GM12878 (cell line): ENCODE results near the gene GANC. TPM values are rescaled to one million over a fixed set of nuclear protein-coding genes. Genes with fewer than 3 reads are reported as not detected.

Source experiments
- ATAC-seq: fragments of 200-7000 bp; cut with Tn5 transposase; 3 replicates; pipeline ENCODE4 v1.9.1; 2020; ENCODE audit warnings: mild to moderate bottlenecking, moderate library complexity
- BruUV-seq: library from RNA; stranded (reverse); fragments of 400-500 nt; replicated peaks from 2 replicates; lab custom pipeline; 2021; lab: Mats Ljungman, UMichigan
- CTCF ChIA-PET: fragments of 300-600 bp; sonication (Branson Sonifier 250); formaldehyde crosslinking; extraction: SDS; loops from one replicate; lab custom pipeline; 2021; ENCODE audit warnings: inconsistent platforms; lab: Yijun Ruan, JAX
- POLR2A ChIA-PET: fragments of 350-600 bp; formaldehyde crosslinking; extraction: SDS; loops from one replicate; lab custom pipeline; 2021; ENCODE audit warnings: inconsistent platforms; lab: Charles Lee
- RAD21 ChIA-PET: fragments of 300-600 bp; sonication (Branson Sonifier 250); formaldehyde crosslinking; loops from one replicate; lab custom pipeline; 2023; ENCODE audit warnings: antibody characterized with exemption; ENCODE audit not compliant: unreplicated experiment; lab: Charles Lee
- SMC1A ChIA-PET: fragments of 300-600 bp; sonication (Branson Sonifier 250); formaldehyde crosslinking; loops from one replicate; lab custom pipeline; 2023; ENCODE audit not compliant: unreplicated experiment, uncharacterized antibody; lab: Charles Lee
- DNase-seq: peaks from one replicate; pipeline ENCODE4 v3.0.0-alpha.2; 2011; ENCODE audit warnings: low read depth, low spot score
- FAIRE-seq: peaks from 3 replicates; lab custom pipeline; 2011; peaks lifted over from hg19 to GRCh38; lab: Jason Lieb, UNC
- H2AFZ ChIP-seq: 2 replicates; pipeline ENCODE4 v1.6.0; 2011; ENCODE audit warnings: low read depth, low read length, control low read depth; ENCODE audit not compliant: control insufficient read depth
- H3K27ac ChIP-seq: 2 replicates; pipeline ENCODE4 v1.5.1; 2011; ENCODE audit warnings: control low read depth; ENCODE audit not compliant: control insufficient read depth, insufficient read depth
- H3K27me3 ChIP-seq, 2 experiments: replicated peaks in 1 of 2; 2 replicates each; pipeline versions ENCODE4 v1.6.0 to v1.6.1; 2011; ENCODE audit warnings: low read length in 1 of 2; ENCODE audit not compliant: control insufficient read depth in 2 of 2, insufficient read depth in 2 of 2
- H3K36me3 ChIP-seq, 2 experiments: 2 replicates each; pipeline ENCODE4 v1.5.1; 2011; ENCODE audit warnings: low read length in 1 of 2; ENCODE audit not compliant: control insufficient read depth in 2 of 2, insufficient read depth in 2 of 2
- H3K4me1 ChIP-seq: 2 replicates; pipeline ENCODE4 v1.6.1; 2011; ENCODE audit warnings: mild to moderate bottlenecking, low read length, moderate library complexity, mixed read lengths; ENCODE audit not compliant: control insufficient read depth, insufficient read depth
- H3K4me2 ChIP-seq: 2 replicates; pipeline ENCODE4 v1.6.0; 2011; ENCODE audit warnings: control low read depth; ENCODE audit not compliant: control insufficient read depth, insufficient read depth
- H3K4me3 ChIP-seq: fragments of 200-600 bp; sonication (generic); 2 replicates; pipeline ENCODE4 v1.5.1; 2016
- H3K79me2 ChIP-seq: 2 replicates; pipeline ENCODE4 v1.6.0; 2011; ENCODE audit warnings: low read length; ENCODE audit not compliant: control insufficient read depth, insufficient read depth
- H3K9ac ChIP-seq: 2 replicates; pipeline ENCODE4 v1.8.0; 2011; ENCODE audit warnings: low read length, control low read depth, mixed read lengths; ENCODE audit not compliant: control insufficient read depth, insufficient read depth
- H3K9me3 ChIP-seq: replicated peaks from 3 replicates; pipeline ENCODE4 v1.5.1; 2011; ENCODE audit warnings: mild to moderate bottlenecking, low read length; ENCODE audit not compliant: control insufficient read depth, insufficient read depth
- H4K20me1 ChIP-seq: 2 replicates; pipeline ENCODE4 v1.6.0; 2011; ENCODE audit not compliant: control insufficient read depth, insufficient read depth
- E2F4 ChIP-seq: IDR thresholded peaks from 2 replicates; pipeline ENCODE4 v1.6.1; 2012; ENCODE audit warnings: low read depth, low read length, improper control_type of control experiment
- EED ChIP-seq: sonication (generic); IDR thresholded peaks from 2 replicates; pipeline ENCODE4 v1.6.1; 2016; ENCODE audit warnings: antibody characterized with exemption, low read depth
- GABPA ChIP-seq: IDR thresholded peaks from 2 replicates; pipeline ENCODE4 v1.6.1; 2014; ENCODE audit warnings: antibody characterized with exemption, low read depth, mild to moderate bottlenecking, inconsistent platforms
- MEF2A ChIP-seq: IDR thresholded peaks from 2 replicates; pipeline ENCODE4 v1.6.1; 2011; ENCODE audit warnings: low read depth, mild to moderate bottlenecking, low read length, moderate library complexity; ENCODE audit not compliant: insufficient read depth
- SMARCA5 ChIP-seq: fragments of 450-650 bp; IDR thresholded peaks from 2 replicates; pipeline ENCODE4 v1.6.1; 2017; ENCODE audit warnings: mild to moderate bottlenecking
- SP1 ChIP-seq: IDR thresholded peaks from one replicate; pipeline ENCODE4 v1.6.1; 2011; ENCODE audit warnings: low read depth, low read length
- SRF ChIP-seq, 2 experiments: IDR thresholded peaks; 2 replicates each; pipeline ENCODE4 v1.6.1; 2011; ENCODE audit warnings: low read depth in 2 of 2, low read length in 2 of 2, mild to moderate bottlenecking in 1 of 2, moderate library complexity in 1 of 2
- ZSCAN29 ChIP-seq: fragments of 450-650 bp; IDR thresholded peaks from 2 replicates; pipeline ENCODE4 v1.6.1; 2017; ENCODE audit warnings: mild to moderate bottlenecking, moderate library complexity
- WGBS: methylation state at CpG from one replicate; pipeline ENCODE4 v1.1.6; 2016; ENCODE audit warnings: low lambda C conversion rate; ENCODE audit not compliant: insufficient replicate concordance, insufficient coverage; ENCODE audit errors: missing lambda C conversion rate; 5-methylcytosine and 5-hydroxymethylcytosine counted together
- in situ Hi-C: fragments of 300-500 bp; cut with MboI; formaldehyde crosslinking; loops from 9 replicates; pipeline ENCODE4 v1.14.3; 2018; ENCODE audit warnings: mixed read lengths
- intact Hi-C: fragments of 100-400 bp; cut with micrococcal nuclease; formaldehyde crosslinking; loops from one replicate; pipeline ENCODE4 v1.14.2; 2022; ENCODE audit not compliant: unreplicated experiment
- polyA plus RNA-seq, 11 experiments: library from polyadenylated mRNA; depleted of rRNA in 4 of 11; unstranded in 6 of 11; stranded (reverse) in 5 of 11; fragments of >200 nt; fragmentation: Nextera tagmentation in 4 of 11; fragmentation: Illumina TruSeq in 1 of 11; extraction: Ambion mirVana in 4 of 11; extraction: Trizol in 1 of 11; gene quantifications; 1 replicate in 1 of 11; 2 replicates in 10 of 11; pipeline versions ENCODE4 v1.2.1 to v1.2.3, GENCODE V29; 2011 to 2016; ENCODE audit warnings: inconsistent platforms in 2 of 11, missing spikeins in 2 of 11, low read depth in 1 of 11
- total RNA-seq, 4 experiments: library from RNA; depleted of rRNA in 3 of 4; stranded (reverse); fragments of >200 nt in 3 of 4; fragmentation: Illumina TruSeq in 1 of 4; extraction: Trizol in 1 of 4; gene quantifications; 2 replicates each; pipeline versions ENCODE4 v1.2.1 to v1.2.3, GENCODE V29; 2013 to 2021
- TF ChIP-seq, protein P1 (sequence below): fragments of 450-650 bp; IDR thresholded peaks from 2 replicates; pipeline ENCODE4 v1.6.1; 2018; ENCODE audit warnings: mild to moderate bottlenecking, low read depth, moderate library complexity; ENCODE audit not compliant: partially characterized antibody

Gene GANC
- total and polyA plus RNA-seq, 10 of the 15 experiments (the other 5 are each of a cell fraction or from before 2014, with no cell fraction given), result 11.3 to 35.3 (median 23.0) TPM

- in situ Hi-C loops (loop anchor here (25.0 kb wide), 1 partner anchor 1523 kb away; the partner anchor contains the start of genes ELL3 and SERF2), intact Hi-C loops (no loop called here)
- H3K4me2 ChIP-seq, result no peak overlapping the region
- DNase-seq (no peak), FAIRE-seq (no peak), ATAC-seq (no peak)
- ChIA-PET POLR2A (no interaction called here), SMC1A (no interaction called here), CTCF (interaction anchor here (0.8 kb wide), 1 partner anchor 13 kb away, joined by 3 read pairs; no protein-coding TSS in a partner anchor), RAD21 (no interaction called here)
- TF ChIP-seq ZSCAN29, result no peak
- no peak for TF ChIP-seq SRF (IDR thresholded peaks at IDR 0.05; ENCODE audit: low read depth in 2 of 2, low read length in 2 of 2)
- no peak for TF ChIP-seq MEF2A
- TF ChIP-seq SMARCA5, result no peak
- no peak for TF ChIP-seq GABPA
- no peak for TF ChIP-seq EED
- TF ChIP-seq, protein P1, sequence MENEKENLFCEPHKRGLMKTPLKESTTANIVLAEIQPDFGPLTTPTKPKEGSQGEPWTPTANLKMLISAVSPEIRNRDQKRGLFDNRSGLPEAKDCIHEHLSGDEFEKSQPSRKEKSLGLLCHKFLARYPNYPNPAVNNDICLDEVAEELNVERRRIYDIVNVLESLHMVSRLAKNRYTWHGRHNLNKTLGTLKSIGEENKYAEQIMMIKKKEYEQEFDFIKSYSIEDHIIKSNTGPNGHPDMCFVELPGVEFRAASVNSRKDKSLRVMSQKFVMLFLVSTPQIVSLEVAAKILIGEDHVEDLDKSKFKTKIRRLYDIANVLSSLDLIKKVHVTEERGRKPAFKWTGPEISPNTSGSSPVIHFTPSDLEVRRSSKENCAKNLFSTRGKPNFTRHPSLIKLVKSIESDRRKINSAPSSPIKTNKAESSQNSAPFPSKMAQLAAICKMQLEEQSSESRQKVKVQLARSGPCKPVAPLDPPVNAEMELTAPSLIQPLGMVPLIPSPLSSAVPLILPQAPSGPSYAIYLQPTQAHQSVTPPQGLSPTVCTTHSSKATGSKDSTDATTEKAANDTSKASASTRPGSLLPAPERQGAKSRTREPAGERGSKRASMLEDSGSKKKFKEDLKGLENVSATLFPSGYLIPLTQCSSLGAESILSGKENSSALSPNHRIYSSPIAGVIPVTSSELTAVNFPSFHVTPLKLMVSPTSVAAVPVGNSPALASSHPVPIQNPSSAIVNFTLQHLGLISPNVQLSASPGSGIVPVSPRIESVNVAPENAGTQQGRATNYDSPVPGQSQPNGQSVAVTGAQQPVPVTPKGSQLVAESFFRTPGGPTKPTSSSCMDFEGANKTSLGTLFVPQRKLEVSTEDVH, result no peak
- TF ChIP-seq SP1, result no peak
- TF ChIP-seq E2F4, result no peak
- H3K79me2 ChIP-seq, result peaks cover 4% of the 10 kb centered on the region
- no peaks in the 10 kb centered on the region for H4K20me1 ChIP-seq
- 94% methylated on average over 5 of the region's 5 CpGs for WGBS
- no peaks in the 10 kb centered on the region for H3K4me1 ChIP-seq
- peaks cover 6 to 27% of the 10 kb centered on the region in 2 experiments for H3K36me3 ChIP-seq
- H2AFZ ChIP-seq, result no peak overlapping the region
- no peaks in the 10 kb centered on the region for H3K9me3 ChIP-seq
- H3K27me3 ChIP-seq, result no peaks in the 10 kb centered on the region
- H3K9ac ChIP-seq, result no peak overlapping the region
- no peak overlapping the region for H3K4me3 ChIP-seq
- H3K27ac ChIP-seq, result no peak overlapping the region
- BruUV-seq, result no TSS peak
Measured at GRCh38 chr15:42264795-42265194, 8.2 kb upstream of the GANC start.
